Keratinocyte (primary cell): ENCODE data around the gene CDCA4. TPM values are rescaled to one million over a fixed set of nuclear protein-coding genes. Genes with fewer than 3 reads are reported as not detected.

Source experiments
- DNase-seq: peaks from one replicate; pipeline ENCODE4 v3.0.0-alpha.2; 2011; ENCODE audit warnings: low read depth, missing footprints, low spot score
- FAIRE-seq: peaks from 2 replicates; lab custom pipeline; 2011; peaks lifted over from hg19 to GRCh38; lab: Jason Lieb, UNC
- H2AFZ ChIP-seq: 2 replicates; pipeline ENCODE4 v1.6.0; 2012; ENCODE audit warnings: low read length, control low read depth, inconsistent platforms; ENCODE audit not compliant: control insufficient read depth
- H3K27ac ChIP-seq: 2 replicates; pipeline ENCODE4 v1.5.1; 2011; ENCODE audit warnings: low read length; ENCODE audit not compliant: control insufficient read depth, insufficient read depth
- H3K27me3 ChIP-seq: 3 replicates; pipeline ENCODE4 v1.6.0; 2011; ENCODE audit warnings: low read length; ENCODE audit not compliant: control insufficient read depth, insufficient read depth; ENCODE audit errors: extremely low read depth
- H3K36me3 ChIP-seq, 2 experiments: 2 replicates in 1 of 2; 3 replicates in 1 of 2; pipeline ENCODE4 v1.5.1; 2011; ENCODE audit warnings: low read length in 2 of 2, mild to moderate bottlenecking in 1 of 2; ENCODE audit not compliant: control insufficient read depth in 2 of 2, insufficient read depth in 2 of 2; ENCODE audit errors: extremely low read depth in 1 of 2
- H3K4me1 ChIP-seq: 3 replicates; pipeline ENCODE4 v1.5.1; 2011; ENCODE audit warnings: low read length; ENCODE audit not compliant: control insufficient read depth, insufficient read depth; ENCODE audit errors: extremely low read depth
- H3K4me2 ChIP-seq: 3 replicates; pipeline ENCODE4 v1.6.0; 2011; ENCODE audit warnings: low read depth, low read length; ENCODE audit not compliant: control insufficient read depth, insufficient read depth; ENCODE audit errors: extremely low read depth
- H3K4me3 ChIP-seq, 3 experiments: fragments of 200-600 bp in 1 of 3; sonication (generic) in 1 of 3; 2 replicates in 2 of 3; 3 replicates in 1 of 3; pipeline ENCODE4 v1.5.1; 2011 to 2016; ENCODE audit warnings: low read length in 3 of 3, mild to moderate bottlenecking in 3 of 3, control low read depth in 2 of 3, inconsistent platforms in 1 of 3, low read depth in 1 of 3, mixed read lengths in 1 of 3, mixed run types in 1 of 3, moderate library complexity in 1 of 3; ENCODE audit not compliant: control insufficient read depth in 2 of 3, insufficient read depth in 2 of 3; ENCODE audit errors: extremely low read depth in 1 of 3
- H3K79me2 ChIP-seq: 2 replicates; pipeline ENCODE4 v1.6.0; 2012; ENCODE audit warnings: low read length; ENCODE audit not compliant: control insufficient read depth, insufficient read depth
- H3K9ac ChIP-seq: 3 replicates; pipeline ENCODE4 v1.6.0; 2011; ENCODE audit warnings: low read length; ENCODE audit not compliant: control insufficient read depth, insufficient read depth; ENCODE audit errors: extremely low read depth
- H3K9me1 ChIP-seq: 3 replicates; pipeline ENCODE4 v1.6.0; 2011; ENCODE audit warnings: low read length; ENCODE audit not compliant: control insufficient read depth, insufficient read depth; ENCODE audit errors: extremely low read depth
- H3K9me3 ChIP-seq: 2 replicates; pipeline ENCODE4 v1.5.1; 2012; ENCODE audit warnings: low read depth, low read length; ENCODE audit not compliant: control insufficient read depth
- H4K20me1 ChIP-seq: 3 replicates; pipeline ENCODE4 v1.6.0; 2011; ENCODE audit warnings: low read length; ENCODE audit not compliant: control insufficient read depth, insufficient read depth; ENCODE audit errors: extremely low read depth
- CTCF ChIP-seq, 3 experiments: IDR thresholded peaks in 1 of 3; conservative IDR thresholded peaks in 1 of 3; optimal IDR thresholded peaks in 1 of 3; 2 replicates in 2 of 3; 3 replicates in 1 of 3; pipeline versions ENCODE3 to v1.5.1; 2011; ENCODE audit warnings: low read length in 3 of 3, mild to moderate bottlenecking in 3 of 3, moderate library complexity in 2 of 3, control low read depth in 1 of 3, inconsistent platforms in 1 of 3; ENCODE audit not compliant: insufficient read depth in 2 of 3; ENCODE audit errors: extremely low read depth in 1 of 3
- EZH2 ChIP-seq: IDR thresholded peaks from one replicate; pipeline ENCODE4 v1.6.1; 2012; ENCODE audit warnings: inconsistent platforms, mild to moderate bottlenecking, low read length, moderate library complexity
- dilution Hi-C: fragments of 300-500 bp; cut with MboI; formaldehyde crosslinking; loops from one replicate; pipeline ENCODE4 v1.7.0; 2020; ENCODE audit warnings: low sequenced_read_pairs; ENCODE audit not compliant: extremely low pct_ligation_motif_present
- polyA plus RNA-seq, 5 experiments: library from polyadenylated mRNA; depleted of rRNA in 3 of 5; stranded (reverse) in 3 of 5; stranded (forward) in 1 of 5; unstranded in 1 of 5; fragments of >200 nt; gene quantifications; 1 replicate in 1 of 5; 2 replicates in 3 of 5; 3 replicates in 1 of 5; pipeline versions ENCODE4 v1.2.1 to v1.2.3, GENCODE V29; 2011 to 2012; ENCODE audit warnings: missing spikeins in 2 of 5, low read depth in 1 of 5, low replicate concordance in 1 of 5

The CDCA4 gene
- polyA plus RNA-seq, 1 donor (not counting 4 experiments of a cell fraction or from before 2014, with no cell fraction given) = 35.7 TPM

- no peak overlapping the region for H2AFZ ChIP-seq
- no peaks in the 10 kb centered on the region for H3K79me2 ChIP-seq
- H3K4me2 ChIP-seq = no peak overlapping the region
- H3K4me3 ChIP-seq = no peak overlapping the region
- no peak overlapping the region for H3K9ac ChIP-seq
- dilution Hi-C loops = no loop called here
- no peaks in the 10 kb centered on the region for H3K9me1 ChIP-seq
- TF ChIP-seq EZH2 (no peak), CTCF (optimal IDR thresholded peaks at IDR 0.05 in 1 of 3, IDR thresholded peaks at IDR 0.05 in 1 of 3, conservative IDR thresholded peaks at IDR 0.05 in 1 of 3; ENCODE audit: extremely low read depth in 1 of 3, insufficient read depth in 2 of 3, low read length in 3 of 3) (no peak)
- FAIRE-seq (no peak), DNase-seq (no peak)
- no peaks in the 10 kb centered on the region for H3K27me3 ChIP-seq
- no peak overlapping the region for H3K27ac ChIP-seq
- H3K36me3 ChIP-seq = peaks cover 0 to 4% of the 10 kb centered on the region in 2 experiments
- no peaks in the 10 kb centered on the region for H3K9me3 ChIP-seq
- no peaks in the 10 kb centered on the region for H4K20me1 ChIP-seq
- peaks cover 11% of the 10 kb centered on the region for H3K4me1 ChIP-seq
Observed at GRCh38 chr14:105063056-105063455, 42.2 kb upstream of the CDCA4 start.

GRCh38 chr14:105062048-105062433 lies 41.2 kb upstream of the CDCA4 start:
- Histone ChIP-seq H3K9me3 (no peaks in the 10 kb centered on the region), H3K4me2 (no peak overlapping the region), H3K4me1 (peaks cover 6% of the 10 kb centered on the region), H2AFZ (no peak overlapping the region), H3K9me1 (no peaks in the 10 kb centered on the region), H3K27ac (no peak overlapping the region), H4K20me1 (no peaks in the 10 kb centered on the region), H3K79me2 (no peaks in the 10 kb centered on the region), H3K4me3 (no peak overlapping the region), H3K27me3 (no peaks in the 10 kb centered on the region), H3K9ac (no peak overlapping the region), H3K36me3 (peaks cover 0 to 4% of the 10 kb centered on the region in 2 experiments)
- dilution Hi-C loops = no loop called here
- FAIRE-seq (no peak), DNase-seq (no peak)
- TF ChIP-seq EZH2 (no peak), CTCF (optimal IDR thresholded peaks at IDR 0.05 in 1 of 3, IDR thresholded peaks at IDR 0.05 in 1 of 3, conservative IDR thresholded peaks at IDR 0.05 in 1 of 3; ENCODE audit: extremely low read depth in 1 of 3, insufficient read depth in 2 of 3, low read length in 3 of 3) (no peak)
